ENCODE data around the gene ABCB6.

ABCB6 gene

GRCh38 chr2:219165058-219165911, 53.5 kb downstream of the ABCB6 start:
- DNase-seq: no peak

GRCh38 chr2:219163156-219163555, 55.6 kb downstream of the ABCB6 start:
- DNase-seq: no peak

GRCh38 chr2:219161097-219161496, 57.7 kb downstream of the ABCB6 start:
- no peak for DNase-seq

- peak; percentile 95 for DNase-seq
Measured at GRCh38 chr2:219160186-219161017, 58.4 kb downstream of the ABCB6 start, which contains the start of gene NHEJ1. TSS of gene NHEJ1 (minus strand) at chr2:219160815. CDS start at chr2:219158362, 2,453 bp downstream.
